GM18498 (cell line): ENCODE measurements around the gene PLP2.

Source experiments
- ATAC-seq: cut with Tn5 transposase; IDR thresholded peaks from one replicate; pipeline ENCODE4 v1.9.1; 2021; ENCODE audit warnings: mild to moderate bottlenecking, moderate library complexity; ENCODE audit not compliant: unreplicated experiment

The PLP2 gene

GRCh38 chrX:49208399-49208798 lies 36.7 kb downstream of the PLP2 start:
- no peak for ATAC-seq

GRCh38 chrX:49209434-49210251 lies 37.9 kb downstream of the PLP2 start:
- ATAC-seq, result no peak

GRCh38 chrX:49210406-49210805 lies 38.7 kb downstream of the PLP2 start:
- no peak for ATAC-seq

DNA sequence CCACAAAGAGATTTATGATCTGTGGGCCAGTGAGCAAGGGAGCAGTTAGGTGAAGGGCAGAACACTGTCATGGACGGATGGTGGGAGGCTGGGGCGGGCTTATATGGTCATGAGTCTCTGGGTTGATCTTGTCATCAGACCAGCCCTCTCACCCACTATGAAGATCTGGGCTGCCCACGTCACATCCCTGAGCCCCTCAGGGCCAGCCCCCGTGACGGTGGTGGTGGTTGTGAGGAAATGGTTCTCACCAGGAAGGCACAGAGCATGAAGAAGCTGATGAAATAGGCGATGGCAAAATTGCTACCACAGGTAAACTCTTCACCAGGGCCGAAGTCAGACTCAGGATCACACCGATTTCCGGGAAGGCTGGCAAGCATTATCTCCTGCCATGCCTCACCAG lies 39.4 kb downstream of the PLP2 start:
- ATAC-seq, result no peak

DNA sequence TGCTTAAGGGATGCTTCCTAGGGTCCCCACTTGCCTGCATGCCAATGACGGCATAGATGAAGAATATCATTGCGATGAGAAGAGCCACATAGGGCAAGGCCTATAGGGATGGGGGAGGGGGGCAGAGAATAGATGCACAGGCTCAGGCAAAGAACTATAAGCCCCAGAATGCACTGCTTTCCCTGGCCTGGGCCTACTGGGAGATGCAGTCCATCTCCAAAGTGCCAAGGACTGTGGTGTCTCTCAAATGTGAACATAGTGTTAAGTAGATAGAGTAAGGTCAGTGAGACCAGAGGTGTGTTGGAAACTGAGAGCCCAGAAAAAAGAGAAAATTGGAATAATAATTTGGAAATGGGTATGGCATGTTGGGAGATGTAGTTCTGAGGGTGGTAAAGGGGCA lies 40.5 kb downstream of the PLP2 start:
- ATAC-seq, result no peak

- ATAC-seq, result no peak
These were observed 41.2 kb downstream of the PLP2 start for GRCh38 chrX:49212861-49213260.

DNA sequence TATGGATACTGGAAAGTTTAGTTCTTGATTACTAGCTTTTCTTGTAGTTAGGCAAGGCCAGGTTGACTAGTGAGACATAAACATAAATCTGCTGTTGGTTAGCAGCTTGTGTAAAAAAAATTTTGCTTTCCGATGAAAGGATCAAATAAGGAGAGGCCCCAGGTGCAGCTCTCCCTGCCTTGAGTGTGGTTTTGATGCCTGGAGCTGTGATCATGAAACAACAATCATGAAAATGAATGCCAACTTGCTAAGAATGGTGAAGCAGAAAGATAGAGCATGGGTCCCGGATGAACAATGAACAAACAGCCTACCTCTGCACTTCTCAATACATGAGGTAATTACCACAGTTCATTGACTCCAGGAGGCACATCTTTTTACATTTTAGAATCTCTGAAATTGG lies 42.7 kb downstream of the PLP2 start:
- no peak for ATAC-seq

- ATAC-seq, result no peak
These were observed 43.4 kb downstream of the PLP2 start for GRCh38 chrX:49214996-49215526.

- no peak for ATAC-seq
These were observed 48.4 kb downstream of the PLP2 start for GRCh38 chrX:49220100-49220499.

GRCh38 chrX:49221868-49222267 lies 50.2 kb downstream of the PLP2 start:
- no peak for ATAC-seq
